MM.1S (cell line): ENCODE data around the gene SIDT1.
A peak's percentile ranks its signal among the peaks of the same experiment; 100 is the strongest.

Source experiments
- CTCF ChIP-seq: fragments of 300-600 bp; sonication (generic); IDR thresholded peaks from 2 replicates; pipeline ENCODE4 v1.5.1; 2016; ENCODE audit warnings: antibody characterized with exemption, low read length, mixed read lengths
- EZH2 ChIP-seq: fragments of 300-600 bp; sonication (generic); optimal IDR thresholded peaks from 2 replicates; pipeline ENCODE3; 2017; ENCODE audit warnings: low read depth, mild to moderate bottlenecking, antibody characterized with exemption, low read length, mixed read lengths
- EZH2phosphoT487 ChIP-seq: fragments of 300-600 bp; sonication (generic); IDR thresholded peaks from 2 replicates; pipeline ENCODE4 v1.6.1; 2018; ENCODE audit warnings: antibody characterized with exemption, low read length

DNA sequence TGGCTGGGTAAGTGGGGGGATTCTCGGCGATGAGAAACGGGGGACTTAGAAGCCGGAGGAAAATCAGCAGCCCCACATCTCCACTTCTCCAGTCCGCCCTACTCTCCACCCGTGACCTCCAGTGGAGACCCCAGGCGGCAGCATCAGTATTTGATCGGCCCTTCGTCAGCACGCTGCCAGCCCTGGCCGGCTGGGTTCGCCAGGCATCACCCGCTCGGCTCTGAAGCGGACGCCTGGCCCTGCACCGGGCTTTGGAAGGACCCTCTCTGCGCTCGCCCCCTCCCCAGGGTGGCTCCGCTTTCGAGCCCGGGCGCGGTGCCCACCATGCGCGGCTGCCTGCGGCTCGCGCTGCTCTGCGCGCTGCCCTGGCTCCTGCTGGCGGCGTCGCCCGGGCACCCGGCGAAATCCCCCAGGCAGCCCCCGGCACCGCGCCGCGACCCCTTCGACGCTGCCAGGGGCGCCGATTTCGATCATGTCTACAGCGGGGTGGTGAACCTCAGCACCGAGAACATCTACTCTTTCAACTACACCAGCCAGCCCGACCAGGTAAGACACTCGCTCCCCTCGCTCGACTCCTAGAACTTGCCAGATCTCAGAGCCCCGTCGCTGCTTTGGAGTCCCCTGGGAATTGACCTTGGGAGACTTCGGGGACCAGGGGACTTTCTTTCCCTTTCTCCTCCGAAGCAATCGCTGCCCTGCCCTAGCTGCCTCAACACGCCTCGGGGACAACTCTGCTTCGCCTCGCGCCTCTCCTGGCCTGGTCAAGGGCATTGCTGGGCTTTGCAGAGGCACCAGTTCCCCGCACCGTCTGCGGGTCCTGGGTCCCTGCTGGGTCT, 561 bp downstream of the SIDT1 start:
- TF ChIP-seq CTCF (peak; percentile 10; the same call in 1 of the 2 replicates), EZH2 (no peak), EZH2phosphoT487 (no peak)
